Activated naive CD8-positive, alpha-beta T cell treated with anti-CD3 and anti-CD28 coated beads for 36 hours (primary cell): ENCODE data around the gene GRIN1. TPM values are rescaled to one million over a fixed set of nuclear protein-coding genes. Genes with fewer than 3 reads are reported as not detected.

Experiments
- DNase-seq: peaks from one replicate; pipeline ENCODE4 v3.0.0; 2021
- H3K27ac Mint-ChIP-seq: one replicate; pipeline ENCODE4 v1.8.0; 2022; ENCODE audit warnings: mild to moderate bottlenecking, moderate library complexity, mixed read lengths
- H3K27me3 Mint-ChIP-seq: one replicate; pipeline ENCODE4 v1.8.0; 2022; ENCODE audit warnings: mild to moderate bottlenecking, mixed read lengths
- H3K36me3 Mint-ChIP-seq: one replicate; pipeline ENCODE4 v1.8.0; 2021; ENCODE audit warnings: mild to moderate bottlenecking, mixed read lengths
- H3K4me1 Mint-ChIP-seq: one replicate; pipeline ENCODE4 v1.8.0; 2021; ENCODE audit warnings: mixed read lengths
- H3K4me3 Mint-ChIP-seq: one replicate; pipeline ENCODE4 v1.8.0; 2022; ENCODE audit warnings: mild to moderate bottlenecking, moderate library complexity, mixed read lengths
- H3K9me3 Mint-ChIP-seq: one replicate; pipeline ENCODE4 v1.8.0; 2022; ENCODE audit warnings: mixed read lengths
- total RNA-seq, 2 experiments: library from RNA; stranded (reverse); gene quantifications; one replicate each; pipeline ENCODE4 v1.2.3, GENCODE V29; 2021

GRIN1 gene
- total RNA-seq, 2 experiments from 2014 or later: not detected

DNA sequence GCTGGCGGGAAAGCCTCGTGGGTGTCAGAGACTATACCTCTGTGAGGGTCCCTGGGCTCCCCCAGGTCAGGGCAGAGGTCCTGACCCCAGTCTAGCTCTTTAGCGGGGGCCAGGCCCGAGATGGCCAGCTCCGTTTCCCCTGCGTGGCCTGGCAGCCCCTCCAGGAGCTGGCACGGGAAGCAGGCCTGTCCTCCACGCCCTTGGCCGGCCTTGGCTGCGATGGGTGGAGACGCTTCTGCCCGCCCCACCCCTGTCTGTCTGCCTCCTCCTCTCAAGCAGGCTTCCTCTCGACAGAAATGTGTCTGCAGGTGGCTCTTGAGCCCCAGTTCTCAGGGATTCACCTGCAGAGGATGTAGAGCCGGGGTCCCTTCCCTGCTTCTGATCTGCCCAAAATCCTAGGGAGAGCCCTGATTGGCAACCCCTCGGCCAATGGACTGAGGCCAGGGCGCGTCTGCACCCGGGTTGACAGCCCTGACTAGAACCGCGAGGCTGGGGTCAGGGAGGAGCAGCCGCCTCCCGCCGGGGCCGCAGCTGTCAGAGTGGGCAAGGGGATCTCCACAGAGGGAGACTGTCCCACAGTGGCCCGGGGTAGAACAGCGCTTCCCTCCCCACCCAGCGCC, 2.6 kb upstream of the GRIN1 start:
- Mint-ChIP-seq H3K27me3 (peaks cover 73% of the 10 kb centered on the region), H3K27ac (no peak overlapping the region), H3K36me3 (no peaks in the 10 kb centered on the region), H3K4me1 (peaks cover 2% of the 10 kb centered on the region), H3K4me3 (no peak overlapping the region), H3K9me3 (no peaks in the 10 kb centered on the region)
- no peak for DNase-seq

DNA sequence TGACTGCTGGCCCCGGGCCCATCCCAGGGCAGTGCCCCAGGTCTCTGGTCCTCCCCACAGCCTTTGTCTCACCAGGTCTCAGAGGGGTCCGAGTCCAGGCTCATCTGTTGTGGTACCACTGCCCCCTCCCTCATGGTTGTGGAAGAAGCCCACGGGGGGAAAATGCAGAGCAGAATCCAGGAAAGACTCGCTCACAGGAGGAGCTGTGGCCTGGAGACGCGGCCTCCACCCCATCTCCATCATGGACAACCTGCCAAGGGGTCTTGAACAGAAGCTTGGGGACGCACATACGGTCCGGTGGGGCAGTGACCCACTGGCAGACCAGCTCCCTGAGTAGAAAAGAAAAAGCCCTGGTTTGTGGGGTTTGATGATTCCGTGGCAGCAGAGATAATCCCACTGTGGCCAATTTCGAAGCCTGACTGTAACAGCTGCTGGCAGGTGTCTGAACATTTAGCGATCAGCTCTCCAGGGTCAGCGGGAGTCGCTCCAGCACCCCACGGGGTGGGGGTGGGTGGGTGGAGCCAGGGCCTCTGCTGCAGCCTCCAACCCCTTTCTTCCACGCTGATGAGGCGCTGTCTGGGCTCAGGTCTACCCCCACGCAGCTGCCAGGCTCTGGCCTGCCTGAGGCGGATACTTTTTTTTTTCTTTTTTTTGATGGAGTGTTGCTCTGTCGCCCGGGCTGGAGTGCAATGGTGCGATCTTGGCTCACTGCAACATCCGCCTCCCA, 1.9 kb upstream of the GRIN1 start:
- Mint-ChIP-seq H3K36me3 (no peaks in the 10 kb centered on the region), H3K4me3 (no peak overlapping the region), H3K27me3 (peaks cover 75% of the 10 kb centered on the region), H3K4me1 (peaks cover 2% of the 10 kb centered on the region), H3K27ac (no peak overlapping the region), H3K9me3 (no peaks in the 10 kb centered on the region)
- no peak for DNase-seq

DNA sequence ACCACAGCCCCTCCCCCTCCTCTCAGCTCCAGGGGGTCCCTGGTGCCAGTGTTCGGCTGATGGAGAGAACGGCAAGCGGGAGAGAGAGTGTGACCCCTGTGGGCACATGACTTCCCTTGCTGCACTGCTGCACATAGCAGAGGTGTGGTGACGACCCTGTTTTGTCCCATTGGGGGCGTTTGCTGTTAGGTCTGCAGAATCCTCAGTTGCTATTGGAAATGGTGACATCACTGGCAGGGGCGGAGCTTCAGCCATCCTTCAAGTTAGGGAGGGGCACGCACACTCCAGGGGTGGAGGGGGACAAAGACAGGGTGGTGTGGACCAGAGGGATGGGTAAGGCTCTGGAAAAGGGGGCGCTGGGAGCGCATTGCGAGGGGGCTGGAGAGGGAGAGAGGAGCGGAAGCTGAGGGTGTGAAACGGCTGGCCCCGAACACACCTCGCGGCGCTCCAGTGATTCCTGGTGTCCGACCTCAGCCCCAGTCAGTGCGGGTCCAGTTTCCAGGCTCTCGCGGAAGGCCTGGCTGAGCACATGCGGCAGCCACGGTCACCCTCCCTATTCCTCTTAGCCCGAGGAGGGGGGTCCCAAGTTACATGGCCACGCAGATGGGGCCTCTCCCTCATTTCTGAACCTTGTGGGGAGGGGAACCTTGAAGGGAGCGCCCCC, 764 bp upstream of the GRIN1 start:
- no peak overlapping the region for H3K27ac Mint-ChIP-seq
- peaks cover 74% of the 10 kb centered on the region for H3K27me3 Mint-ChIP-seq
- no peaks in the 10 kb centered on the region for H3K9me3 Mint-ChIP-seq
- H3K4me3 Mint-ChIP-seq: no peak overlapping the region
- no peak for DNase-seq
- H3K4me1 Mint-ChIP-seq: peaks cover 2% of the 10 kb centered on the region
- no peaks in the 10 kb centered on the region for H3K36me3 Mint-ChIP-seq

DNA sequence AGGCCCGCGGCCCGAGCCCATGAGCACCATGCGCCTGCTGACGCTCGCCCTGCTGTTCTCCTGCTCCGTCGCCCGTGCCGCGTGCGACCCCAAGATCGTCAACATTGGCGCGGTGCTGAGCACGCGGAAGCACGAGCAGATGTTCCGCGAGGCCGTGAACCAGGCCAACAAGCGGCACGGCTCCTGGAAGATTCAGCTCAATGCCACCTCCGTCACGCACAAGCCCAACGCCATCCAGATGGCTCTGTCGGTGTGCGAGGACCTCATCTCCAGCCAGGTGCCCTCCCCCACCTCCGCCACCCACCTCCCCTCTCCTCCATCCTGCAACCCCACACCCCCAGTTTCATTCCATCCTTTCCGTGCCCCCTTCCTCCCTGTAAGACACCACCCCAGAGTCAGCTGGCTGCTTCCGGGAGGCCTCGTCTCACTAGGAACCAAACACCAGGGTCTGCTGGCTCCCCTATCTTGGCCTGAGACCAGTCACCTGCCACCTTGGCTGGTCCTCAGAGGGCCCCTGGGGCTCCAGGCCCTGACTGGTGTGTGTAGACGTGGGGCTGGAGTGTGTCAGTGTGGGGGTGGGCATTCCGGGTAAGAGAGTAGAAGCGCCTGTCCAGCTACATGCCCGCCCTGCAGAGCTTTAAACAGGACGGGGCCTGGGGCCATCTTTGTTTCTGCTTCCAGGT, 655 bp downstream of the GRIN1 start:
- H3K4me1 Mint-ChIP-seq: peaks cover 2% of the 10 kb centered on the region

GRCh38 chr9:137140151-137141012, 1.4 kb downstream of the GRIN1 start:
- Mint-ChIP-seq H3K27me3 (peaks cover 75% of the 10 kb centered on the region), H3K27ac (no peak overlapping the region)

More for the DNA sequence above, 655 bp downstream of the GRIN1 start:
- Mint-ChIP-seq H3K4me3 (no peak overlapping the region), H3K36me3 (no peaks in the 10 kb centered on the region), H3K27me3 (peaks cover 78% of the 10 kb centered on the region), H3K27ac (no peak overlapping the region), H3K9me3 (no peaks in the 10 kb centered on the region)
- DNase-seq: no peak

GRCh38 chr9:137141050-137141810, 2.3 kb downstream of the GRIN1 start:
- peaks cover 2% of the 10 kb centered on the region for H3K4me1 Mint-ChIP-seq
- H3K27me3 Mint-ChIP-seq: peaks cover 69% of the 10 kb centered on the region
- H3K9me3 Mint-ChIP-seq: no peaks in the 10 kb centered on the region
- no peak overlapping the region for H3K27ac Mint-ChIP-seq
- H3K4me3 Mint-ChIP-seq: no peak overlapping the region
- DNase-seq: no peak
- no peaks in the 10 kb centered on the region for H3K36me3 Mint-ChIP-seq

More at GRCh38 chr9:137140151-137141012, 1.4 kb downstream of the GRIN1 start:
- H3K4me1 Mint-ChIP-seq: peaks cover 2% of the 10 kb centered on the region
- no peak for DNase-seq
- H3K9me3 Mint-ChIP-seq: no peaks in the 10 kb centered on the region
- H3K36me3 Mint-ChIP-seq: no peaks in the 10 kb centered on the region
- H3K4me3 Mint-ChIP-seq: no peak overlapping the region

- no peak overlapping the region for H3K27ac Mint-ChIP-seq
- H3K27me3 Mint-ChIP-seq: peaks cover 71% of the 10 kb centered on the region
- no peak overlapping the region for H3K4me3 Mint-ChIP-seq
- H3K36me3 Mint-ChIP-seq: no peaks in the 10 kb centered on the region
- H3K4me1 Mint-ChIP-seq: peaks cover 2% of the 10 kb centered on the region
- H3K9me3 Mint-ChIP-seq: no peaks in the 10 kb centered on the region
- DNase-seq: no peak
Measured at GRCh38 chr9:137141976-137142936, 3.3 kb downstream of the GRIN1 start.

DNA sequence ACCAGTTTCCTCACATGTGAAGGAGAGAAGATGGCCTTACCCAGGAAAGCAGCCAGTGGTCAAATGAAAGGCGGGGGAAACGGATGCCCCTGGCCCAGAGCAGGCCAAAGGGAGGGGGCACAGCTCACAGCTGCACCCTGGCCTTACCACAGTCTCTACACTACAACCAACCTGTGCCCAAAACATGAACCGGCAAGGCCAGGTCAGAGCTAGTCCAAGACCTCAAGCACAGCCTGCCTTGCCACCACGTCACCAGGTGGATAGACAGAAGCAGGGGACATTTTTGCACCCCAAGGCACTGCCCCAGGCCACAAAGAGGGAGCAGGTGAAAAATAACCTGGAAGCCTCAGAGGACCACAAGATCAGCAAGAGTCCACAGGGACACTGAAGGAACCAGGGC, 4.5 kb downstream of the GRIN1 start:
- no peaks in the 10 kb centered on the region for H3K4me1 Mint-ChIP-seq
- no peaks in the 10 kb centered on the region for H3K36me3 Mint-ChIP-seq
- H3K9me3 Mint-ChIP-seq: no peaks in the 10 kb centered on the region
- DNase-seq: no peak
- no peak overlapping the region for H3K27ac Mint-ChIP-seq
- no peak overlapping the region for H3K4me3 Mint-ChIP-seq
- peaks cover 62% of the 10 kb centered on the region for H3K27me3 Mint-ChIP-seq

DNA sequence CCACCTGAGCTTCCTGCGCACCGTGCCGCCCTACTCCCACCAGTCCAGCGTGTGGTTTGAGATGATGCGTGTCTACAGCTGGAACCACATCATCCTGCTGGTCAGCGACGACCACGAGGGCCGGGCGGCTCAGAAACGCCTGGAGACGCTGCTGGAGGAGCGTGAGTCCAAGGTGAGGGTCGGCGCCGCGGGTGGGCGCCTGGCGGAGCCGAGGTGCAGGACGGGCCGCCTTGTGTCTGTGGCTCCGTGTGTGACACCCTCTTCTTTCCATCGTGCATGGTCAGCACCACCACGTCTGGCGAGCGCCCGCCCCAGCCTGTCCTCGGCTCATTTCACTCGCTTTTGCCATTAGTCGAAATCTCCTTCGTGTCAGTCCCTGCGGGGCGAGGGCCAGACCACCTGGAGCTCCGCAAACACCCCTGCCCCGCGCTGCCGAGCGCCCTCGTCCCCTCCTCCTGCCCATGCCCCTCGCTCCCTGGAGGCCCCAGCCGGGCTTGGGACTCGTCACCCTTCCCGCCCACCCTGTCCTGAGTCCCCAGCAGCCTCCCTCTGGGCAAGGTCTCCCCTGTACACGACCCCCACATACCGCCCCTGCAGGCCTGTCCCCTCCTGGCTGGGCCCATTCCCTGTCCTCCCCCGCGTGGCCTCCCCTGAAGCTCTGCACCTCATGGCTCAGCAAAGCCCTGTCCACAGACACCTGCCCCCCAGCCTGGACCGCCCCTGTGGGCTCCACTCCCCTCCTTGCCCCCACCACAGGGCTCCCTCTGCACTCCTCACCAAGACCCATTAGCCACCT, 7.0 kb downstream of the GRIN1 start:
- H3K4me3 Mint-ChIP-seq: no peak overlapping the region
- no peaks in the 10 kb centered on the region for H3K36me3 Mint-ChIP-seq
- H3K27ac Mint-ChIP-seq: no peak overlapping the region
- peaks cover 42% of the 10 kb centered on the region for H3K27me3 Mint-ChIP-seq
- H3K4me1 Mint-ChIP-seq: no peaks in the 10 kb centered on the region
- no peaks in the 10 kb centered on the region for H3K9me3 Mint-ChIP-seq
- DNase-seq: no peak

DNA sequence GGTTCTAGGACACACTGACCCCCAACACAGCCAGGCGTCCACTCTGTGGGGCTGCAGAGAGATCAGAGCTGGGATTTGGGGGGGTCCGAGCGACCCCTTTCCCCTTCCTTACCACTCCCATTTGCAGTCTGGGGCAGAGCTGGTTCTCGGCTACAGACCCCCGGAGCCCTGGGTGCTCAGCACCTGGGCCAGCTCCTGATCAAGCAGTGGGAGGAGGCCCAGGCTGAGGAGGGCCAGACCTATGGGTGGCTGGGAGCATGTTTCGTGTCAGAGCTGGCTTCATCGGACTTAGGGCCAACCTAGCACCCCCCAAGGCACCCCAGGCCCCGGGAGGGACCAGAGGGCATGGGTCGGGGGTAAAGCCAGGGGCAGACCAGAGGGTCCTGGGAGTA, 7.6 kb downstream of the GRIN1 start:
- Mint-ChIP-seq H3K36me3 (no peaks in the 10 kb centered on the region), H3K27ac (no peak overlapping the region), H3K4me1 (no peaks in the 10 kb centered on the region), H3K4me3 (no peak overlapping the region), H3K9me3 (no peaks in the 10 kb centered on the region), H3K27me3 (peaks cover 38% of the 10 kb centered on the region)
- no peak for DNase-seq

DNA sequence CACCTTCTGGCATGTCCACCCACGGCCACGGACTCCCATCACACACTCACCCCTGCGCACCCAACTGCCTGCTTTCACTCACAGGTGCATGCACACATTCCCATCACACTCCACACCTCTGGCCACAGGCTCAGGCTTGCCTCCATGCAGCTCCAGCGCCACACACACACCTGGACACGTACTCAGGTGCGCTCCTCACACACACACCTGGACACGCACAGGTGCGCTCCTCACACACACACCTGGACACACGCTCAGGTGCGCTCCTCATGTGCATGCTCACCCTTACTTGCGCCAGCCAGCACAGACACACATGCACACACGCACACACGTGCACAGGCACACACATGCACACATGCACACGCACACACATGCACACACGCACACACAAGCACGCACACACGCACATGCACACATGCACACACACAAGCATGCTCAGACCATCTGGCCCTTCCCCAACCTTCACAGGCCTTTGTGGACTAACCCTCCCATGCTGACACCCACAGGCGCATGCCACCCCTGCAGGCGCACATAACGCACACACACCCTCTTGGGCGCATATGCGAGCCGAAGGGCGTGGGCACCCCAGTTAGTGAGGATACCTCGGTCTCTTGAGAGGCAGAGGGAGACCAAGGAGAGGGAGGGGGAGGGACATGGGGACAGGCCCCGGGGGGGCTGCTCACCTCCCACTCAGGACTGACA, 8.3 kb downstream of the GRIN1 start:
- no peaks in the 10 kb centered on the region for H3K9me3 Mint-ChIP-seq
- H3K4me3 Mint-ChIP-seq: no peak overlapping the region
- H3K4me1 Mint-ChIP-seq: no peaks in the 10 kb centered on the region
- H3K27me3 Mint-ChIP-seq: peaks cover 30% of the 10 kb centered on the region
- DNase-seq: no peak
- H3K36me3 Mint-ChIP-seq: no peaks in the 10 kb centered on the region
- H3K27ac Mint-ChIP-seq: no peak overlapping the region

DNA sequence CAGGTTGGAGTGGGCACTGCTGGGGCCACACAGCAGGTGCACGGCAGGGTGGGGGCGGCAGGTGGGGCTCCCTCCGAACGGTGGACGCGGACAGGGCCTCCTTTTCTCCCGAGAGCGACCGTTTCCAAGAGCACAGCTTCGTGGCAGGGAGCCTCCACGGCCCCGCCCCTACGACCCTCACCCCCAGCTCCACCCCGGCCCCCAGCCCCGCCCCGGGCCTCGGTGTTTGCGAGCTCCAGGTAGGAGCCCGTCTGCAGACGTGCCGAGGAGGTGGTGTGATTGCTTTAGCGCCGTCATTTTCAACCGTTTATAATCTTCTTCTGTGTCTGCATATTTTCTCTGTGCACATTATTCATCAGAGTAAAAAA, 8.8 kb downstream of the GRIN1 start:
- DNase-seq: no peak
- H3K27me3 Mint-ChIP-seq: peaks cover 27% of the 10 kb centered on the region
- no peak overlapping the region for H3K4me3 Mint-ChIP-seq
- no peaks in the 10 kb centered on the region for H3K36me3 Mint-ChIP-seq
- no peaks in the 10 kb centered on the region for H3K4me1 Mint-ChIP-seq
- H3K9me3 Mint-ChIP-seq: no peaks in the 10 kb centered on the region
- H3K27ac Mint-ChIP-seq: no peak overlapping the region
